Erythroblast (primary cell): ENCODE data around the gene ATP6V0C.

Source experiments
- GATA1 ChIP-seq: IDR thresholded peaks from 2 replicates; pipeline ENCODE4 v1.6.1; 2011; ENCODE audit warnings: low read depth, mild to moderate bottlenecking, control low read depth, low read length, moderate library complexity
- POLR2A ChIP-seq: IDR thresholded peaks from 2 replicates; pipeline ENCODE4 v1.6.1; 2011; ENCODE audit warnings: mild to moderate bottlenecking, low read length

DNA sequence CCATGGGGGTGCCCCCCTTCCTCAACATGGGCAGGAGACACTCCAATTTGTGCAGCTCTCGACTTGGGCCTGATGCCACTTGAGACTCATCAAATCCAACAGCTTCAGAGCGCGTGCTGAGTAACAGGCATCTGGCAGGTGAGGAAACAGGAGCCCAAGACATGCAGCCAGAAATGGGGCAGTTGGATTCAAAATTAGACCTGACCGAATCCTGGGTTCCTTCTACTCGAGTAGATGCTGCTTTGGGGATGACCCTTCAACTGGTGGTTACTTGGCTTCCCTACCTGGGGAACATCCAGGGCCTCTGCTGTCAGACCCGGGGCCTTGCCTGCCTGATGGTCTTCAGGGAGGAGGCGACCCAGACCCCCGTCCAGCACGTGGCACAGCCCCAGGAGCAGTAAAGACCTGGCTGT lies 43.1 kb upstream of the ATP6V0C start:
- TF ChIP-seq POLR2A: no peak
- no peak for TF ChIP-seq GATA1
